GM21360 (cell line): ENCODE measurements around the gene TMEM108.

Source experiments
- ATAC-seq: cut with Tn5 transposase; IDR thresholded peaks from one replicate; pipeline ENCODE4 v1.9.1; 2021; ENCODE audit warnings: mild to moderate bottlenecking, moderate library complexity; ENCODE audit not compliant: unreplicated experiment

The TMEM108 gene

DNA sequence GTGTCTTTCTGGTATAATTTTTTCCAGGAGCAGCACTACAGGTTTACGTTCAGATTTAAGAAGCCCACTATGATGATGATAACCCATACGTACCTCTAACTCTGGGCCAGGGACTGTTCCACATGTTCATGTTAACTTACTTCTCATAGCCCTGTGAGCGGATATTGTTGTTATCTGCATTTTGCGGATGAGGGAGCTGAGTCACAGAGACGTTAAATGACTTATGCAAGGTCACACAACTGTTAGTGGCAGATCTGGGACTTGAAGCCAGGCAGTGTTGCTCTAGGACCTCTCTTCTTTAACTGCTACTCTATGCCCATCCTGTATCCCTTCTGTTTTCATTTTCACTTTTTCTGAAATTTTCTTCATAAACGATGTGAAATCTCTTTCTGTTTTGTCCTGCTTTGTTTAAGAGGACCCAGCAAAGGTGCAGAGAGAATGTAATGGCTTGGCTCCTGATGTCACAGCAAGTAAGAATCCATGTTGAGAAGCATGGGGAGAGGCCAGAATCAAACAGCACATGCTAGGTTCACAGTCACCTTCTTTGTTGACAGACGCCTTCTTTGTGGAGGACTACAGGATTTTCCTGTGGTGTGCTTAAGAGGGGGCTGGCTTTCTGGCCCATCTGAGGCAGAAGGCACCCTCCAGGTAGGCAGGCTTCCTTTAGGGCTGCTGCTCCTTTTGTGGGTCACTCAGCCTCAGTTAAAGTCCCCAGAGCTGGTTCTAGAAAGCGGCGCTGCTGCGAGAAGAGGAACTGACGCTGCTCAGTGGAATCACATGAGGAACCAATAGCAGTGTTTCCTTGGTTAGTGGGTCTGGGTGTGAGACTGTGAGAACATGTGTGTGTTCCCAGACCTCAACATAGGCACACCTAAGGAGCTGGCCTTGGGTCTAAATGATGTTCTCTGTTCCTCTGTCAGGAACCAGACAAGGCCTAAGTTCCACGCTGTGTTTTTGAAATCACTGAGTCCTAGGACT is 121.6 kb downstream of the TMEM108 start:
- peak; percentile 81 for ATAC-seq

DNA sequence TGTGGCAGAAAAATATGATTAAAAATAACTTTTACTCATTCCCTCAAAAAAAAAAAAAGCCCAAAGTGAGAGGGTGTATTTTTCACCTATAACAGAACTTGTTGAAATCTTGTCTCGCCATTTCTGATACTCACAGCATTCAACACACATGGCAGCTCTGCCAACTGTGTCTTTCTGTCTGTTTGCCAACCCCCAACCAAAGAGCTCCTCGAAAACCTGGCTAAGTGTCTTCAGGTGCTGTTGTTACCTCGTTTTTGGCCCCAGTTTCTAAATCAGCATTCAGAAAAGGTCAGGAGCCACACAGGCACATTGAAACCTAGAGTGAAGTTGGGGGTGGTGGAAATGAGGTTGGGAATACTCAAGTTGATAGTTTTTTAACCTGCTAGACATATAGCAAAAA is 123.5 kb downstream of the TMEM108 start:
- no peak for ATAC-seq

DNA sequence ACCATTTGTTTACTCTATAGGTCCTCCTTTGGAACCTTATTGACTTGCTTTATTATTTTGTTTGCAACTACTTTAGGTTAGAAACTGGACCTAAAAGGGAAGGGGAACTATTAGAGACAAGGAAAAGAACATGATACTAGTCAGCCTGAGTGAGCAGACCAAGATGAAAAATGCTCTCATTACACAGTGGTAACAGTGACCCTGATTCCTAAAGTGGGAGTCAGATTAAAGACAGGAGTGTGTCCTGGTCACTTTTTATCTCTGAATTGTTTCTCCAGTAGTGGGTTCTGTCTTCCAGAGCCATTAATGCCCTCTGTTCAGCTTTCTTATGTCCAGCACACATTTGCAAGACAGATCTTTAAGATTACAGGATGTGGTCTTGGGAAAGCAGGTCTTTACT is 124.1 kb downstream of the TMEM108 start:
- ATAC-seq: no peak

DNA sequence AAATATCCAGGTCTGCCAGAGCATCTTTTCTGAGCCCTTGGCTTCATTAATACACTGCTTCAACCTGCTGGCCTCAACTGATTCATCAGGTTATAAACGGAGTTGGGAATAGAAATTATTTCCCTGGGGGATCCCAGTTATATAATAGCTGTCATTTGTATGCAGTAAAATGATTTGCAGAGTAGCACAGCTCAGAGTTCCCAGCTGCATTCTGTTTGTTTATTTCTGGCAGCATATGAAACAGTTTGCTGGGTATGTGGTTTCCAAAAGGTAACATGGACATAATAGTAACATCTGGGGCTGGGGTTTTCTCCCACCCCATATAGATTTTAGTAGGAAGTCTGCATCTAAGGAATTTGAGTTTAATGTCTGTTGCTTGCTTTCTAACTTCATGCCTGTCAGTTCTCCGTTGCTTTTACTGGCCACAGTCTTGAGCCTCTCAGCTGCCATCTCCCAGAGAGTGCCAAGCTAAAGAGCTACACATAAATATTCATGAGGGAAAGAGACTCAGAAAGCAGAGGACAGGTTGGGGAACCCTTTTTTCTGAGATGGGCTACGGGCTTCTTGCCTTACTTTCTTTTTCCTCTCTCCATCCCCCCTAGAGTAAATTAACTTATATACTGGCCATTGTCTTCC is 124.6 kb downstream of the TMEM108 start:
- no peak for ATAC-seq

DNA sequence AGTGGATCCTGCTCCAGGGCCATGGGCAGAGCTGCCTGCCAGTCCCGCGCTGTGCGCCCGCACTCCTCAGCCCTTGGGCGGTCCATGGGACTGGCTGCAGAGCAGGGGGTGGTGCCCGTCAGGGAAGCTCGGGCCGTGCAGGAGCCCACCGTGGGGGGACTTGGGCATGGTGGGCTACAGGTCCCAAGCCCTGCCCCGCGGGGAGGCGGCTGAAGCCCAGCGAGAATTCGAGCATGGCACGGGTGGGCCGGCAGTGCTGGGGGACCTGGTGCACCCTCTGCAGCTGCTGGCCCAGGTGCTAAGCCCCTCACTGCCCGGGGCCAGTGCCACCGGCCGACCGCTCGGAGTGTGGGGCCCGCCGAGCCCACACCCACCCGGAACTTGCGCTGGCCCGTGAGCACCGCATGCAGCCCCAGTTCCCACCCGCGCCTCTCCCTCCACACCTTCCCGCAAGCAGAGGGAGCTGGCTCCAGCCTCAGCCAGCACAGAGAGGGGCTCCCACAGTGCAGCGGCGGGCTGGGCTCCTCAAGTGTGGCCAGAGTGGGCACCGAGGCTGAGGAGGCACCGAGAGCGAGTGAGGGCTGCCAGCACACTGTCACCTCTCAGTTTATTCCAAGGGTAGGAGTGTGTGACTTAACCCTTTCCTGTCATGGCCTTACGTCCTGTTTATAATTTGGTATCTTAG is 129.3 kb downstream of the TMEM108 start:
- ATAC-seq: no peak

DNA sequence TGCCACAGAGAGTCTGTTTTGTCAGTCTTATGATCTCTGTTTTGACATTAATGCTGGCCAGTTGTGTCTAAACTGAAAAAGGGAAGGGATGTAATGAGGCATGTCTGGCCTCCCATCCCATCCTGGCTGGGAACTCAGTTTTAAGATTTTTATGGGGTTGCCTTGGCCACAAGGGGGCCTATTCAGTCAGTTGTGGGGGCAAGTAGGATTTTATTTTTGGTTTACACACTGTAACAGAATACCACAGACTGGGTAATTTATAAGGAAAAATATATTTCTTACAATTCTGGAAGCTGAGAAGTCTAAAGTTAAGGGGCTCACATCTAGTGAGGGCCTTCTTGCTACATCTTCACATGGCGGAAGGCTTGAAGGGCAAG is 129.8 kb downstream of the TMEM108 start:
- ATAC-seq: no peak

DNA sequence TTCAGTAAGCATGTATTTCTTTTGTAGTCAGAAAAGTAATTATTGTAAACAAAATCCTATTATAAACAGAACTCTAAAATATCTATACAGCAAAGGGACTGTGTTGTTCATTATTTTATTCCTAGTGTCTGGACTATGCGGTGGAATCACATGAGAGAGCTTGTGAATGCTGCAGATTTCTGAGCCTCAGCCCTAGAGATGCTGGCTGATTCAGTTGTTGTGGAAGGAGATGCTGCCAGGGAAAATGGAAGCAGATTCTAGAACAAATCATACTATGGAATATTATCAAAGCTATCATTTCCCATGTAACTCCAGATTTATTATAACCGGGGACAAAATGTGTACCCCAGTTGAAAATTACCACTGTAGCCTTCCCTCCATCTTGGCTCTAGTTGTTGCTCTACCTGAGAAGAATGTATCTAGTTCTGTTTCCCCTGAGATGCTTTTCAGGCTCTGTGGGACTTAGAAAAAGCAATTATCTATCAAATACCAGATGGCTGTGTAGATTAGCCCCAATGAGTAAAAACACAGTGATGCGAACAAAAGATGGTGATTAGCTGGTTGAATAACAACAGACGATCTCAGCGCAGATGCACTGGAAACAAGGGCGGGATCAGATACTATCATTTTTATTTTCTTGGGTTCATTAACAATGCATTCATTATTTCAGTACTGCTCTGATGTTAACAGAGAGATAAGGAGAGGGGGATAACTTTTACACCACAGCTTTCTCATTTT is 131.3 kb downstream of the TMEM108 start:
- ATAC-seq: no peak

DNA sequence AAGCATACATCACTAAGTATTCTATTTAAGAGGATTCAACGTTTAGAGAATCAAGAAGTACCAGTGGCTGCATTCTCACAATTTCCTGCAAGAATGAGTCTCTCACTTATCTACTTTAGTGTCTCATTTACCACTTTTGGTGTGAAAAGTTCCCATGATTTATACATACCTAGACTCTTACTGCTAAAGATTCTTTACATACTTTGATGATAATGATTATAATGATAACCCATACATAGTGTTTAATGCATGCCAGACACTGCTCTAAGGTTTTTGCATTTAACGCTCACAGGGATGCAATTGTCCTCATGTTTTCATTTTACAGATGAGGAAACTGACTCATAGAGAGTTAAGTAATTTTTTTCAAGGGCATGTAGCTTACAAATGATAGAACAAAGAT is 133.6 kb downstream of the TMEM108 start:
- ATAC-seq: no peak

DNA sequence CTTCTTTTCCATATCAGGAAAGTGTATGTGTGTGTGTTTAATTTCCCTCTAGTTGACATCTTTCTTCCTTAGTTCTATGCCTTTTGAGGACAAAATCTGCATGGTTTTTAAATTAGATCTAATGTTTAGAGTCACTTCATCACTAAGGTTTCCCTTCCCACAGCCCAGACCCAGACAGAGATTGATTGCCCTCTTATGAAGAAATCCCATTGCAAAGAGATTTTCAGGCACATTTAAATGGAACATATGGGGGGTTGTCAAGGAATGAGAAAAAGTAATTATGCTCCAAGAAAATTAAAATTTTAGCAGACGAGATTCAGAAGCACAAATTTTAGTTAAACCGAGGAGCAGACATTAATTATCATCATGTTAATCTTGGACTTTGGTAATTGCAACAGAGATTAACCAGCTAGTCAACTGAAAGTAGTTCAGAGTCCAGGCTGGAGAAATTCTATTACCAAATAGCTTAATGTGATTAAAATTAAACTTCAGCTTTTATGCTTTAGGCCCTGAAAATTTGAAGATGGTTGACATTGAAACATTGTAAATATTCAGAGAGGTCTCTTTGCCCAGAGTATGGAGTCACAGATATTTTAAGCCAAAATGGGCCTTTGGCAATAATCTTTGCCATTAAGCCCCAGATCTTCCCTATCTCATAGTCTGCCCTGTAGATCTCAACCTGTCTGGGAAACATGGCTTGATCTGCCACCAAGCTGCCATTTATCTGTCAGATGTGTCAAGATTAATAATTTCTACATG is 143.4 kb downstream of the TMEM108 start:
- ATAC-seq: no peak

DNA sequence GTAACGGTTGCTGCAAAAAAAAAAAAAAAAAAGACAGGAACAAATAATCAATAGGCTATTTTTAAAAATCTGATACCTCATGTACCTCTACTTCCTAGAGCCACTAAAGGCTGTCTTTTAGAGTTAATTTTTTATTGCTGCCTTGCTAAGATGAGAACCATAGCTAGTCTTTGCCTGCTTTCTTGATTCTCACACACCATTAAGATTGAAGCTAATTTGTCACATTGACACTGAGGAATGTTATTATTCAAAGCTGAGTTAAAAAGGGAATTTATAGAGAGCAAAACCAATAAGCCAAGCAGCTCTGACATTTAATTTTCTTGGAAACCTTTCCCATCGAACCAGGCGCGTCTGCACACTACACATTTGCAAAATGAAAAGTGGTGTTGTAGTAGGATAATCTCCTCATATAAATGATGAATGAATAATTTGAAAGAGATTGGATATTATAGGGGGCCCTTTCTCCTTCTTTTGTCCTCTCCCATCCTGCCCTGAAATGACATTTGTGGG is 149.7 kb downstream of the TMEM108 start:
- no peak for ATAC-seq

DNA sequence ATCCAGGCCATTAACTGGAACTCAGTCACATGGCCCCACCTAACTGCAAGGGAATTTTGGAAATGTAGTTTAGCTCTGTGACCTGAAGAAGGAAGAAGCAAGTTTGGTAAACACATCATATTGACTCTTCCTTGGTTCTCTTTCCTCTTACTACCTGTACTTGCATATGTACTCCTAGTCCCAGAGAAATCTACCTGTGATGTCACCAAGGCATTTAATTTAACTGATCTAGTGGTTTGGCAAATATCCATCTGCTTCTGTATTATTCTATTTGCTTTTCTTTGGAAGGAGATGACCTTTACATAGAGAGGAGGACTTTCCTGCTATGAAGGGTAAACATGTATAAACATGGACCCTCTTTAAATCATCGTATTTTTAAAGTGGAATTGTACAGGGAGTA is 150.8 kb downstream of the TMEM108 start:
- ATAC-seq: no peak

DNA sequence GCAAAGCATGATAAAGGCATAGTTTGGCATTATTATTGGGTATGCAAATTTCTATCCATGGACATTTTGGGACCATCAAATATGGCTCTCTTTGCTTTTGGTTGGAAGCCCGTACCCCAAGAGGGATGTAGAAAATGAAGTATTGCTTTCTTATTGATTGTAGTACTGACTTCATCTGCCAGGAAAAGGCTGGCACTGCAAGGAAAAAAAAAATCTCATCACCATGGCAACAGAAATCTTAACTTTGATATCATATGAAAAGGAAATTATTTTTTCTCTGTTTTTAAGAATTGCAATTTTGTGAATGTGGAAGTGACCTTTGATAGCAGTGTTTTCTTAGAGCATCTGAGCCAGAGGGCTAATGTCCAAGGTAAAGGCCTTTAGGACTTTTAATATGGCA is 151.7 kb downstream of the TMEM108 start:
- ATAC-seq: no peak

DNA sequence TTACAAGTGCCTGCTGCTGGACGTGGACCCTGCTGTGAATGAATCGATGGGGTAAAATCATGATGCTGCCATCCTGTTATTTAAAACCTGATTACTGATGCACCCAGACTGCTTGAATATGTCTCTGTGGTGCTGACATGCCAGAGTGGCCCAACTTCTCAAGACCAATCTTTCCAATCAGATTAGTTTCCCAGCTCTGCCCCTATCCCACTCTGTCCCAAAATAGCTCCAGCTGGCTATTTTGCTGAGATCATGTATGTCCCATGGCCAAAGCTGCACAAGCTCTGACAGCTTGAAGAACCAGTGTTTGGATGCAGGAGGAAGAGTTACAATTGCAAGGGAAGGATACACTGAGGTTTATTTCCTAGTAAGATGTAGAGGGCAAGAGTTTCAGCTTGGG is 153.6 kb downstream of the TMEM108 start:
- no peak for ATAC-seq

DNA sequence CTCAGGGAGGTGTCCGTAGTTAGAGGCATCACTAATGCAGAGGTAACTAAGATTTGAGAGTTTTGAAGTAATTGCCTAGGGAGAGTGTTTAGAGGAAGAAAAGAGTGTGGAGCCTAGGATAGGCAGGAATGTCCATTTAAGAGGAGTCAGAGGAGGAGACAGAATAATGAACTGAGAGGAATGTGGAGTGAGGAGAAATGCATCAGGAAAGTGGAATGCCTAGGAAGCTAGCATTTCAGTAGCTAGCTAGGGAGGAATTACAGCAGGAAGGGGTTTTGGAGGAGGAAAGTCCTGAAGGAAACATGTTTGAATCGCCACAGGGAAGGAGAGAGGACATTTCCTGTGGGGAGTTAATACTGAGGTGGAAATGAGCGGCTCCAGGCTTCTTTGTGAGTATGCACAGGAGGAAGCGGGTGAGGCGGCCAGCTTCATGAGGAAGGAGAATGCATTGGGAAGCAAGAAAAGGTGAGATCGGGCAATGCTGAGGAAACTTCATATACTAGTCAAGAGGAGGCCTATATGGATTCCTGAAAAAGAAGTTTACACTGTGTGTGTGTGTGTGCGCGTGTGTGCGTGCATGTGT is 154.3 kb downstream of the TMEM108 start:
- no peak for ATAC-seq

DNA sequence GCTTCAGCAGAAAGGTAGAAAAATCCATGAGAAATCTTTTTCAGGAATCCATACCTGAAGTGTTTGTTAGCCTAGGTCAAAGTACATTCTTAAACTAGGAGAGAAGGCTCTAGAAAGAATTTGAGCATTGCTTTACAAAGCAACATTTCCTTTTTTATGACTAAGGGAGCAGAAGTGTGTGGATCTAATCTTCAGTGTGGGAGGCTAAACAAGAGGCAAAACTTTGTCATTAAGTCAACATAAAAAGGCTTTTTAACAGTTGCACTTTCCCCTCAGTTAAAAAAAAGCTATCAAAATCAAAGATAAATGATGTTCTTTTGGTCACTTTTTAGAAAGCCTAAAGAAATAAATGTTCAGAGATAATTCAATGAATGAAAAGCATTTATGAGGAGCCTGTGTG is 154.8 kb downstream of the TMEM108 start:
- ATAC-seq: no peak

DNA sequence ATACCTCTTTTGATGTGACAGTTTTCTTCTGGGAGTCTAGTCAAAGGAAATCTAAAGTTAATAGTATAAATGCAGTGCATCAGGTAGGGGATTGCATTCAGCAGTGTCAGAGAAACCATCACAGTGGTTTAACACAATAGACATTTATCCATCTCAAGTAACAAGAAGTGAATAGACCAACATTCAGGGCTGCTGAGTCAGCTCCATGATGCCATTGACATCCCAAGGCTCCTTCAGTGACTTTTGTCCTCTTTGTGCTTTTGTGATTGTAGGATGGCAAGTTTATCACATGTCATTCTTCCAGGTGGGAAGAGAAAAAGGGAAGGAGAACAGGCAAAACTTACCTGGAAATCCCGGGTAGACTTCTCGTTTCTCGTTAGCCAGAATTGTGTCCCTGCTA is 158.3 kb downstream of the TMEM108 start:
- no peak for ATAC-seq

DNA sequence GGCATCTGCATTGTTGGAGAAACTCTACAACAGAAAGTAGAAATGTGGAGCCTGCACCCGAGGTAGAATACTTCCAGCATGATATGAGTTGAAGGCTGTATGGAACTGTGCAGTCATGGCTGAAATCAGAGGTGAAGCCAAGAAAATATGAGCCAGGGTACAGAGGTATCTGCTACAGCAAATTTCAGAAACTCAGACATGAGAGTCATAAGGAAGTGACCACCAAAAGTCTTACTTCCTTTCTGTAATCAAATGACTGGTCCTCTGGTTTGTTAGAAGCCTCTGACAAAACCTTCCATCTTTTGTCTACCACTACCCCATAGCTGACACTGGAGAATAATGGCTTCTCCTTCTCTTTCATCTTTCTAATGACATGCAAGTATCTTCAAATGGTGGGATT is 159.4 kb downstream of the TMEM108 start:
- ATAC-seq: no peak

DNA sequence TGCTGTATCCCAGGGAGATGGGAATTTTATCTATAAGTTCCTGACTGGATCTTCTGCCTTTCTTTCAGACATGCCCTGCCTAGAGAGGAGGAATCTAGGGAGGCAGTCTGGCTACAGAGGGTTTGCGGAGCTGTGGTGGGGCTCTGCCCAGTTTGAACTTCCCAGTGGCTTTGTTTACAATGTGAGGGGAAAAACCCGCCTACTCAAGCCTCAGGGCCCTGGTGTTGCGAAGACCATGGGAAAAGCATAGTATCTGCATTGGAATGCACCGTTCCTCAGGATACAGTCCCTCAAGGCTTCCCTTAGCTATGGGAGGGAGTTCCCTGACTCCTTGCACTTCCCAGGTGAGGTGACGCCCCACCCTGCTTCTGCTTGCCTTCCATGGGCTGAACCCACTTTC is 168.7 kb downstream of the TMEM108 start:
- ATAC-seq: no peak

DNA sequence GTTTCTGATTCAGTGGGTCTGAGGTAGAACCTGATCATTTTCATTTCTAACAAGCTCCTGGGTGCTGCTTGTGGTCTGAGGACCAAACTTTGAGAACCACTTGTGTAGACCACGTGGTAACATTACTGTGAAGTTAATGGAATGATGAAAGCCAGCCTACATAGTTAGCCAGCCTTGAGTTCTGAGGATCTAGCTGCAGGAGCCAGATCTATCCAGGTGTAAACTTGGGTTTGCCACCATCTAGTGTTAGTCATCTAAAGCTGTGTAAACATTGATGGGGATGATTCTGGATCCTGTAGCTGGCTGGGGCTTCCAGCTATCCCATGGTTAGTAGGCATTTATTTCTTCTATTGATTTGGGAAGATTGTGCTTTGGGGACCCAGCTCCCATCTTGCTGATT is 170.0 kb downstream of the TMEM108 start:
- no peak for ATAC-seq
